H1 (cell line): ENCODE measurements around the gene LMNA. TPM values are rescaled to one million over a fixed set of nuclear protein-coding genes. Genes with fewer than 3 reads are reported as not detected.

ENCODE experiments used
- BACH1 ChIP-seq: IDR thresholded peaks from 2 replicates; pipeline ENCODE4 v1.6.1; 2012; ENCODE audit warnings: low read length, improper control_type of control experiment
- JUND ChIP-seq: IDR thresholded peaks from 2 replicates; pipeline ENCODE4 v1.6.1; 2011; ENCODE audit warnings: mild to moderate bottlenecking, improper control_type of control experiment, low read length
- PHF8 ChIP-seq: fragments of 200-600 bp; sonication (generic); conservative IDR thresholded peaks from 2 replicates; pipeline ENCODE4 v1.7.1; 2012; ENCODE audit warnings: low read depth, mild to moderate bottlenecking, inconsistent platforms, low read length, moderate library complexity
- RAD21 ChIP-seq, 2 experiments: IDR thresholded peaks in 1 of 2; conservative IDR thresholded peaks in 1 of 2; 2 replicates each; pipeline ENCODE4 v1.6.1; 2011; ENCODE audit warnings: low read depth in 2 of 2, low read length in 2 of 2, improper control_type of control experiment in 1 of 2, inconsistent platforms in 1 of 2, mild to moderate bottlenecking in 1 of 2, moderate library complexity in 1 of 2
- RXRA ChIP-seq: IDR thresholded peaks from 2 replicates; pipeline ENCODE4 v1.6.1; 2011; ENCODE audit warnings: low read depth, mild to moderate bottlenecking, low read length, moderate library complexity; ENCODE audit not compliant: insufficient read depth
- polyA plus RNA-seq, 7 experiments: library from polyadenylated mRNA; depleted of rRNA in 3 of 7; stranded (reverse) in 5 of 7; unstranded in 2 of 7; fragments of >200 nt in 5 of 7; fragments of 200-250 nt in 2 of 7; gene quantifications; 1 replicate in 5 of 7; 2 replicates in 1 of 7; 4 replicates in 1 of 7; pipeline versions ENCODE4 v1.2.1 to v1.2.3, GENCODE V29; 2011 to 2013; ENCODE audit warnings: missing spikeins in 2 of 7, mixed read lengths in 2 of 7
- total RNA-seq: library from RNA; stranded (reverse); fragmentation: NEBNext Ultra II Directional; extraction: Animal tissue kit (Norgen Biotek cat#: 25700); gene quantifications from 2 replicates; pipeline ENCODE4 v1.2.1, GENCODE V29; 2021
- TF ChIP-seq, protein P1 (sequence below): IDR thresholded peaks from 2 replicates; pipeline ENCODE4 v1.6.1; 2011; ENCODE audit warnings: low read depth, mild to moderate bottlenecking, low read length; ENCODE audit not compliant: insufficient read depth

LMNA gene
- total and polyA plus RNA-seq, 2 of the 8 experiments (the other 6 are each of a cell fraction or from before 2014, with no cell fraction given), result 25.8 to 46.8 TPM

GRCh38 chr1:156096640-156097391 lies 17.7 kb upstream of the LMNA start (continued):
- peak; percentile 93 for TF ChIP-seq RAD21 (IDR thresholded peaks at IDR 0.05 in 1 of 2, conservative IDR thresholded peaks at IDR 0.05 in 1 of 2; ENCODE audit: low read depth in 2 of 2, low read length in 2 of 2)
- TF ChIP-seq, protein P1, sequence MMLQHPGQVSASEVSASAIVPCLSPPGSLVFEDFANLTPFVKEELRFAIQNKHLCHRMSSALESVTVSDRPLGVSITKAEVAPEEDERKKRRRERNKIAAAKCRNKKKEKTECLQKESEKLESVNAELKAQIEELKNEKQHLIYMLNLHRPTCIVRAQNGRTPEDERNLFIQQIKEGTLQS, result no peak
- TF ChIP-seq PHF8, result no peak
- no peak for TF ChIP-seq RXRA
- peak; percentile 64 for TF ChIP-seq BACH1
- peak; percentile 46; the same call in 1 of the 2 replicates for TF ChIP-seq JUND
